Measurements from ENCODE around the gene WDR44. TPM values are rescaled to one million over a fixed set of nuclear protein-coding genes. Genes with fewer than 3 reads are reported as not detected.
A peak's percentile ranks its signal among the peaks of the same experiment; 100 is the strongest.
"Not testable (repeated sequence)": the region's sequence is repeated elsewhere in the genome, so short reads cannot be mapped to it uniquely, and the experiment has no call there.

WDR44 gene
- total RNA-seq (23.5 TPM), polyA plus RNA-seq (1 to 10 TPM; 6.4 to 9.9 (median 7.2) TPM)

- peak within 1 kb of the TSS; percentile 88 for H3K27ac ChIP-seq (ENCODE audit: insufficient read depth, low read length, poor library complexity, severe bottlenecking)
- Mint-ChIP-seq H3K36me3 (no peaks in the 10 kb centered on the region), H3K9me3 (no peaks in the 10 kb centered on the region), H3K4me1 (peaks cover 15 to 39% (median 22%) of the 10 kb centered on the region in 4 donors), H3K27me3 (peaks cover 6% of the 10 kb centered on the region), H3K4me3 (peak within 1 kb of the TSS; percentile 98 to 100 (median 98)), H3K27ac (peak within 1 kb of the TSS; percentile 96 to 98 (median 97))
- DNase-seq (peak; percentile 89 to 94 (median 93)), ATAC-seq (ENCODE audit: low read depth in 2 of 2) (peak; percentile 94 to 95)
- no peaks in the 10 kb centered on the region for H3K9me3 ChIP-seq (ENCODE audit: control insufficient read depth in 2 of 2, low read length in 2 of 2)
- no peaks in the 10 kb centered on the region for H3K27me3 ChIP-seq (ENCODE audit: control insufficient read depth, insufficient read depth, low read length)
- H3K4me1 ChIP-seq (ENCODE audit: control insufficient read depth, insufficient read depth, low read length, poor library complexity, severe bottlenecking): peaks cover 24% of the 10 kb centered on the region
- H3K4me3 ChIP-seq (ENCODE audit: low read depth, low read length): peak within 1 kb of the TSS; percentile 92
- H3K36me3 ChIP-seq (ENCODE audit: control insufficient read depth, insufficient read depth, low read length): no peaks in the 10 kb centered on the region
Measured at GRCh38 chrX:118345464-118346257, at the start of gene WDR44. TSS of gene WDR44 (plus strand) at chrX:118346106. CDS start at chrX:118346504, 398 bp downstream.

GRCh38 chrX:118305827-118306226, 40.1 kb upstream of the WDR44 start:
- not testable (repeated sequence) for H3K4me3 Mint-ChIP-seq

GRCh38 chrX:118315529-118315928, 30.4 kb upstream of the WDR44 start:
- Histone ChIP-seq H3K27me3 (ENCODE audit: control insufficient read depth, insufficient read depth, low read length) (no peaks in the 10 kb centered on the region), H3K4me3 (ENCODE audit: low read depth, low read length) (no peak overlapping the region), H3K36me3 (ENCODE audit: control insufficient read depth, insufficient read depth, low read length) (no peaks in the 10 kb centered on the region), H3K9me3 (ENCODE audit: control insufficient read depth in 2 of 2, low read length in 2 of 2) (no peaks in the 10 kb centered on the region), H3K27ac (ENCODE audit: insufficient read depth, low read length, poor library complexity, severe bottlenecking) (no peak overlapping the region), H3K4me1 (ENCODE audit: control insufficient read depth, insufficient read depth, low read length, poor library complexity, severe bottlenecking) (no peaks in the 10 kb centered on the region)
- ATAC-seq (ENCODE audit: low read depth in 2 of 2) (no peak), DNase-seq (no peak)
- no peaks in the 10 kb centered on the region for H3K36me3 Mint-ChIP-seq
- H3K9me3 Mint-ChIP-seq: peaks cover 0 to 2% (median 0%) of the 10 kb centered on the region in 7 donors
- H3K4me1 Mint-ChIP-seq: no peaks in the 10 kb centered on the region
- no peak overlapping the region for H3K27ac Mint-ChIP-seq
- no peak overlapping the region for H3K4me3 Mint-ChIP-seq
- H3K27me3 Mint-ChIP-seq: peaks cover 5% of the 10 kb centered on the region

More at GRCh38 chrX:118305827-118306226, 40.1 kb upstream of the WDR44 start:
- H3K9me3 ChIP-seq (ENCODE audit: control insufficient read depth in 2 of 2, low read length in 2 of 2); H3K4me3 ChIP-seq (ENCODE audit: low read depth, low read length); H3K27me3 Mint-ChIP-seq; ATAC-seq (ENCODE audit: low read depth in 2 of 2); H3K4me1 Mint-ChIP-seq; H3K27ac ChIP-seq (ENCODE audit: insufficient read depth, low read length, poor library complexity, severe bottlenecking); H3K27ac Mint-ChIP-seq; H3K27me3 ChIP-seq (ENCODE audit: control insufficient read depth, insufficient read depth, low read length); H3K36me3 Mint-ChIP-seq; H3K36me3 ChIP-seq (ENCODE audit: control insufficient read depth, insufficient read depth, low read length); DNase-seq; H3K4me1 ChIP-seq (ENCODE audit: control insufficient read depth, insufficient read depth, low read length, poor library complexity, severe bottlenecking): not testable (repeated sequence)
- H3K9me3 Mint-ChIP-seq: peaks cover 0 to 26% (median 8%) of the 10 kb centered on the region in 7 donors

GRCh38 chrX:118324588-118324987, 21.3 kb upstream of the WDR44 start:
- no peak overlapping the region for H3K27ac Mint-ChIP-seq
- H3K27ac ChIP-seq (ENCODE audit: insufficient read depth, low read length, poor library complexity, severe bottlenecking): no peak overlapping the region
- no peaks in the 10 kb centered on the region for H3K36me3 Mint-ChIP-seq
- DNase-seq: no peak
- H3K4me1 ChIP-seq (ENCODE audit: control insufficient read depth, insufficient read depth, low read length, poor library complexity, severe bottlenecking): no peaks in the 10 kb centered on the region
- H3K9me3 Mint-ChIP-seq: no peaks in the 10 kb centered on the region
- no peak for ATAC-seq (ENCODE audit: low read depth in 2 of 2)
- no peaks in the 10 kb centered on the region for H3K9me3 ChIP-seq (ENCODE audit: control insufficient read depth in 2 of 2, low read length in 2 of 2)
- no peak overlapping the region for H3K4me3 Mint-ChIP-seq
- H3K36me3 ChIP-seq (ENCODE audit: control insufficient read depth, insufficient read depth, low read length): no peaks in the 10 kb centered on the region
- H3K4me1 Mint-ChIP-seq: no peaks in the 10 kb centered on the region
- no peak overlapping the region for H3K4me3 ChIP-seq (ENCODE audit: low read depth, low read length)
- H3K27me3 ChIP-seq (ENCODE audit: control insufficient read depth, insufficient read depth, low read length): no peaks in the 10 kb centered on the region
- H3K27me3 Mint-ChIP-seq: peaks cover 8% of the 10 kb centered on the region

GRCh38 chrX:118325453-118325852, 20.5 kb upstream of the WDR44 start:
- Mint-ChIP-seq H3K27me3 (peaks cover 4% of the 10 kb centered on the region), H3K4me3 (no peak overlapping the region), H3K4me1 (no peaks in the 10 kb centered on the region), H3K9me3 (no peaks in the 10 kb centered on the region), H3K27ac (no peak overlapping the region), H3K36me3 (no peaks in the 10 kb centered on the region)
- no peaks in the 10 kb centered on the region for H3K9me3 ChIP-seq (ENCODE audit: control insufficient read depth in 2 of 2, low read length in 2 of 2)
- ATAC-seq (ENCODE audit: low read depth in 2 of 2) (no peak), DNase-seq (peak in 1 of 3 donors; percentile 7)
- no peaks in the 10 kb centered on the region for H3K4me1 ChIP-seq (ENCODE audit: control insufficient read depth, insufficient read depth, low read length, poor library complexity, severe bottlenecking)
- H3K27me3 ChIP-seq (ENCODE audit: control insufficient read depth, insufficient read depth, low read length): no peaks in the 10 kb centered on the region
- H3K4me3 ChIP-seq (ENCODE audit: low read depth, low read length): no peak overlapping the region
- no peaks in the 10 kb centered on the region for H3K36me3 ChIP-seq (ENCODE audit: control insufficient read depth, insufficient read depth, low read length)
- H3K27ac ChIP-seq (ENCODE audit: insufficient read depth, low read length, poor library complexity, severe bottlenecking): no peak overlapping the region

GRCh38 chrX:118329175-118329574, 16.7 kb upstream of the WDR44 start:
- H3K4me1 Mint-ChIP-seq: no peaks in the 10 kb centered on the region
- Histone ChIP-seq H3K9me3 (ENCODE audit: control insufficient read depth in 2 of 2, low read length in 2 of 2) (no peaks in the 10 kb centered on the region), H3K27ac (ENCODE audit: insufficient read depth, low read length, poor library complexity, severe bottlenecking) (no peak overlapping the region), H3K36me3 (ENCODE audit: control insufficient read depth, insufficient read depth, low read length) (no peaks in the 10 kb centered on the region), H3K27me3 (ENCODE audit: control insufficient read depth, insufficient read depth, low read length) (no peaks in the 10 kb centered on the region), H3K4me1 (ENCODE audit: control insufficient read depth, insufficient read depth, low read length, poor library complexity, severe bottlenecking) (no peaks in the 10 kb centered on the region), H3K4me3 (ENCODE audit: low read depth, low read length) (no peak overlapping the region)
- DNase-seq (no peak), ATAC-seq (ENCODE audit: low read depth in 2 of 2) (no peak)
- H3K36me3 Mint-ChIP-seq: no peaks in the 10 kb centered on the region
- H3K4me3 Mint-ChIP-seq: no peak overlapping the region
- H3K9me3 Mint-ChIP-seq: no peaks in the 10 kb centered on the region
- H3K27me3 Mint-ChIP-seq: no peaks in the 10 kb centered on the region
- H3K27ac Mint-ChIP-seq: no peak overlapping the region

GRCh38 chrX:118337687-118338086, 8.2 kb upstream of the WDR44 start:
- no peaks in the 10 kb centered on the region for H3K27me3 ChIP-seq (ENCODE audit: control insufficient read depth, insufficient read depth, low read length)
- no peak overlapping the region for H3K27ac ChIP-seq (ENCODE audit: insufficient read depth, low read length, poor library complexity, severe bottlenecking)
- ATAC-seq (ENCODE audit: low read depth in 2 of 2) (no peak), DNase-seq (no peak)
- H3K27ac Mint-ChIP-seq: no peak overlapping the region
- H3K4me3 Mint-ChIP-seq: no peak overlapping the region
- no peaks in the 10 kb centered on the region for H3K27me3 Mint-ChIP-seq
- H3K9me3 Mint-ChIP-seq: no peaks in the 10 kb centered on the region
- H3K9me3 ChIP-seq (ENCODE audit: control insufficient read depth in 2 of 2, low read length in 2 of 2): no peaks in the 10 kb centered on the region
- H3K36me3 ChIP-seq (ENCODE audit: control insufficient read depth, insufficient read depth, low read length): no peaks in the 10 kb centered on the region
- no peaks in the 10 kb centered on the region for H3K36me3 Mint-ChIP-seq
- no peaks in the 10 kb centered on the region for H3K4me1 ChIP-seq (ENCODE audit: control insufficient read depth, insufficient read depth, low read length, poor library complexity, severe bottlenecking)
- H3K4me3 ChIP-seq (ENCODE audit: low read depth, low read length): no peak overlapping the region
- no peaks in the 10 kb centered on the region for H3K4me1 Mint-ChIP-seq

GRCh38 chrX:118338930-118339329, 7.0 kb upstream of the WDR44 start:
- Mint-ChIP-seq H3K36me3 (no peaks in the 10 kb centered on the region), H3K27ac (no peak overlapping the region), H3K4me1 (no peaks in the 10 kb centered on the region), H3K9me3 (no peaks in the 10 kb centered on the region), H3K4me3 (no peak overlapping the region), H3K27me3 (no peaks in the 10 kb centered on the region)
- Histone ChIP-seq H3K27ac (ENCODE audit: insufficient read depth, low read length, poor library complexity, severe bottlenecking) (no peak overlapping the region), H3K9me3 (ENCODE audit: control insufficient read depth in 2 of 2, low read length in 2 of 2) (no peaks in the 10 kb centered on the region), H3K36me3 (ENCODE audit: control insufficient read depth, insufficient read depth, low read length) (no peaks in the 10 kb centered on the region), H3K4me1 (ENCODE audit: control insufficient read depth, insufficient read depth, low read length, poor library complexity, severe bottlenecking) (no peaks in the 10 kb centered on the region), H3K27me3 (ENCODE audit: control insufficient read depth, insufficient read depth, low read length) (no peaks in the 10 kb centered on the region), H3K4me3 (ENCODE audit: low read depth, low read length) (no peak overlapping the region)
- no peak for DNase-seq
- no peak for ATAC-seq (ENCODE audit: low read depth in 2 of 2)
